A172 (cell line): Measurements from ENCODE around the gene BCL2. TPM values are rescaled to one million over a fixed set of nuclear protein-coding genes. Genes with fewer than 3 reads are reported as not detected.
A peak's percentile ranks its signal among the peaks of the same experiment; 100 is the strongest.

Experiments
- DNase-seq: peaks from one replicate; pipeline ENCODE4 v3.0.0-alpha.2; 2015; ENCODE audit warnings: low spot score
- total RNA-seq: library from RNA; depleted of rRNA; stranded (reverse); fragments of >200 nt; shearing (Covaris generic); gene quantifications from 2 replicates; pipeline ENCODE4 v1.2.3, GENCODE V29; 2014

BCL2 gene
- total RNA-seq, 1 experiment from 2014 or later: 2.5 TPM

DNA sequence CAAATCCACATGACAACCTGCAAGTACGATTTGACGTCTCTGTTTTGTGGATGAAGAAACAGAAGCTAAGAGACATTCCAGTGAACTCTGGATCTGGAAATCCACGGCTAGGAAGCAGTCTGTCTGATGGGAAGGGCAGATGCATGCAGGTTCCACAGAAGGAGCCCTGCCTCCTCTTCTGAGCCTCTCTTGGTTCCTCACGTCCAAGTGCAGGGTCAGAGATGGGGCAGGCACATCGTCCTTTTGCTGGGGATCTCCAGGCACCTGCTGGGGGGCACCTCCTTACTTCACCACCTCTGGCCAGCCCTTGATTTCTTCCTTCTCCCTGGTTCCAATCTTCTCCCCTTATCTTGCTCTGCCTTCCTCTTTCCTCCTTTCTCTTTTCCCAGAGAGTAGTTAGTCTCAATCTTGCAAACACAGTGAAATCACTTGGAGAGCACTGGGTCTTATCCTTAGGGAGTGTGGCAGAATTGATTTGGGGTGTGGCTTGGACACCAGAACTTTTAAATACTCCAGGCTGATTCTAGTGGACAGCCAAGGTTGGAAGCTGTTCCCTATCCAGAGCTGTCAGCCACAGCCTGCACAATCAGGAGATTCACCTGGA, 137.8 kb downstream of the BCL2 start:
- no peak for DNase-seq

DNA sequence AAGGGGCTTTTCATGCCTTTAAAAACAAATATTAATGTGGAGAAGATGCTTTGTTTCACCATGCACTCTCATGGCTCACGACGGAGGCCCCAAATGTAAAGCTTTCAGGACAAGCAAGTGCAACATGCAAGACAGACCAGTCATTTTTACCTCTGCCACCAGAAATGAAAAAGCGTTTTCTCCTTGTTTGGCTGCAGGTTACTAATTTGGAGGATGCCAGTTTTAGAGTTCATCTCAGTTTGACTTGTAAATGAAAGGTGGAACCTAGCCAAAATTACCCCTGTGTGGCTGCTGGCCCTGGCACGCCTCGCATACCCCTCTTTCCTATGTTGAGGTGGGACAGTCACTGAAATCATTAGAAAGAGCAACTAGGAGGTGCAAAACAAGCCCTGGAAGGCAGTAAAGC, 138.6 kb downstream of the BCL2 start:
- DNase-seq: no peak

DNA sequence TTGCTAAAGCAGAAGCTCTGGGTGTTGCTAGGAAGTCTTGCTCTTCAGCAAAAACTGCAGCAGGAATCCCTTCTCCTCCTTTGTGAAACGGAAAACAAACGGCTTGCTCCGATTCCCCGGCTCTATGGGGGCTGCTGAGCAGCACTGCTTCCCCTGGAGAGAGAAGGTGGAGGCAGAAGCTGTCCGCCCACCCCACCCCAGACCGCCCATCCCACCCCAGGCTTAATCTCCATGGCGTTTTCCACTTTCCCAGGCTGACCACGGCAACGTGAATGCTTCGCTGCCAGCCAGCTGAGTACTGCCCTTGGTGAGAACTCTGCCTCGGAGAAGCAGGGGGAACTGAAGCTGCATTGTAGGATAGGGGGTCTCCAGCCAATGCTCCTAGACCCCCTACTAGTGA, 139.2 kb downstream of the BCL2 start:
- no peak for DNase-seq

DNA sequence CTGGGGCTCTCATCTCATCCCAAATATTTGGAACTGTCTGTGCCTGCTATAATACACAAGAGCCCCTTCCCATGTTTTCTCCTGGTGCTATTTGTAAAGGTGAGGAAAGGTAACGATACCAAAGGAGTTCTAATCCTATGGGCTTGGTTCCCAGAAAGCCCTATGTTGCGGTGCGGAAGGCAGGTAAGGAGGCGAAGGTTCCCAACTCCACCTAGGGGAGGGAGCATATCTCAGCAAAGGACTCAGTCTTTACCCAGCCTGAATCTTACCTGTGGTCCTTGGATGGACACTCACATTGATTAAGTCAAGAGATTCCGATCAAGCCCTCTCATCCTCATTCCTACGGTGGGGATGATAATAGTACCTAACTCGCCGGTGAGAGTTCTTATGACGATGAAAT, 140.1 kb downstream of the BCL2 start:
- no peak for DNase-seq

DNA sequence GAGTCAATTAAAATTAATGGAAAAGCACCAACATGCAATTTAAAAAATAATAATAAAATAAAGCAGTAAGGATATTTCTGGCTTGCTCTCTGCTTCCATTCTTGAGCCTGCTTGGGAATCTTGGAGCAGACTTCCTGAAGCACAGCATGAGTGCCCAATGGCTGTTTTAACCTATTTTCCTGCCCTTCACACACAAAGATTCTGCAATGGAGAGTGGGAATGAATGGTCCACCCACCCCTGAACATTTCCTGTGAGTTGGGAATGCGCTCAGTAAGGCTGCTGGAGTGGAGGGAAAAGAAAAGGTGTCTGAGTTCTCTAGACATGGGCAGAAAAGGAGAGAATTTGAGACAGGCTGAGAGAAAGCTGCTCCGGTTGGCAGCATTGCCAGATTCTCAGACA, 140.6 kb downstream of the BCL2 start:
- no peak for DNase-seq

DNA sequence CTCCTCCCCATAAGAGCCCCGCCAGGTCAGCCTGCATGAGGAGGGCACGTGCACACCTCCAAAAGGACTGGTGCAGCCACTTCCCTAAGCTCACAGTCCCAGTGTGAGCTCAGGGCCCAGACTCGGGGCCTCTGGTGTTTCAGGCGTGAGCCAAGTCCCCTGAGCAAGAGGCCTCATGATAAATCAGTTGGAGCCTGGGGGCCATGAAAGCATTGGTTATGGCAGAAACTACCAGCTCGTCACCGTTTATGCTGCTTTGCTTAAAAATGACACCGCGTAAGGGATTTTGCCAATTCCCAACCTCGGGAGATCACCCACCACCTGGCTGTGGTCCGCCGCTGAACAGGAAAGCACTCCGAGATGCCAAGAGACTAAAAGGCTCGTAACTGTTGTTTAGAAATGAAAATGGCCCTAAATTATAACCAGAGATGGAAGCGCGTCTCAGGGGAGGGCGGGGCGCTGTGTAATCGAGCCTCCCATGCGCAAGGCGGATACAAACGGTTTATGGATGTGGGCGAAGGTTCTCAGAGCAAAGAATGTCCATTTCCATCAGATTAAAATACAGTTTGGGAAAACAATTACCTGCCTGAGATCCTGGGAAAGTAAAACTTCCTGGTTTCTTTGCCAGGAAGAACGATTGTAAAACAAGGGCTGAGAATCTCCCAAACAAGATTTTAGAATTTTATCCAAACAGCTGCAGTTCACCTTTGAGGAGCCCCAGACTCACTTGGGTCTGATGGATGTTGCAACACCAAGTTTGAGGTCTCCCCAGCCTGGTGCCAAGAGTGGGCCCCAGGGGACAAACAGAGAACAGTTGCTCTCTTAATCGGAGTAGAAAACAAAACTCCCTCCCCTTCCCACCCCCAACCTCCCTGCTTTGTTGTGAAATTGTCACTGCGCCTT, 141.4 kb downstream of the BCL2 start:
- no peak for DNase-seq

DNA sequence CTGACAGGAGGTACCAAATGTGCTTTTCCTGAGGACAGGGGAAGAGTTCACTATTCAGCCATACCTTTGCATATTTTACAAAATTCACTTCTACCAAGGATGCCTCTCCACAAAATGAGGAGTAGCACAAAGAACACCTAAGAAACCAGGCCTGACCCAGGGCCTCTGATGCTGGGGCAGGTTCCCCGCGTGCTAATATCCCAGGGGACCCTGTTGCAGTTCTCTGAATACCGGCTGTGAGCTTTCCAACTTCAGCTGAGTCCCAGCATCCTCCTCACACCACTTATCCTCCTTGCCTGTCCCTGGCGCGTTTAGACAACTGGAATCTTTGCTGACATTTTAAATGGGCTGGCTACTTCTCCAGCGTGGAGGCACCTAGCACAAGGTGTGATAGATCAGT, 142.3 kb downstream of the BCL2 start:
- no peak for DNase-seq

DNA sequence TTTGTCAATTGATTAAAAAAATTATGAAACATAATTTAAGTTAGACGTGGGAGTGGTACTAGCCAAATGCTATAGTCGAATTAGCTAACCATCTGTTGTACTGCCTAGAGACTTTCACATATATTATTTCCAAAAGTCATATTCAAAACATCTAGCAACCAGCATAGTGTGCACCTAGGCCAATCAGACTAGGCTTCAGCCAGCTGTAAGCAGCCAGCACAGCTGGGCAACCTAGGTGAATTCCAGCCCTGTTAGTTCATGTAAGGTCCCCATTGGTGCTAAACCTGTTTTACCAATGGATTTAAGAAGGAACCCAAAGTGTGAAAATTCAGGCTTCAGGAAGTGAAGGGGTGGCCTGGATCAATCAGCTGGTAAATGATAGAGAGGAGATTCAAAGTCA, 144.3 kb downstream of the BCL2 start:
- DNase-seq: no peak

DNA sequence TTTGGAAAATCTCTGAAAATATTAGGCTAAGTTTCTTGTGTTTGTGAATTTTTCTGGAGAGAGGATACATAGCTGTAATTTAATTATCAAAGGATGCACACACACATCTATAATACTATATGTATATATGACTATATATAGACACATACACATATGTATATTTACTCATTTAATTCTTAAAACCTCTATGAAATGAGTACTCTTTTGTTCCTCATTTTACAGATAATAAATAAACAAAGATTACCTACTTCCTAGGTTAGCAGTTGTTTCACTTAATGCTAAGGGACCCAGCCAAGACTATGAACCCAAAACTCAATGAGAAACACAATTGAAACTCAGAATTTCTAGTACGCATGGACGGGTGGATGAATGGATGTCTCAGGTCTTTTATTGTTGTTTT, 145.6 kb downstream of the BCL2 start:
- no peak for DNase-seq

DNA sequence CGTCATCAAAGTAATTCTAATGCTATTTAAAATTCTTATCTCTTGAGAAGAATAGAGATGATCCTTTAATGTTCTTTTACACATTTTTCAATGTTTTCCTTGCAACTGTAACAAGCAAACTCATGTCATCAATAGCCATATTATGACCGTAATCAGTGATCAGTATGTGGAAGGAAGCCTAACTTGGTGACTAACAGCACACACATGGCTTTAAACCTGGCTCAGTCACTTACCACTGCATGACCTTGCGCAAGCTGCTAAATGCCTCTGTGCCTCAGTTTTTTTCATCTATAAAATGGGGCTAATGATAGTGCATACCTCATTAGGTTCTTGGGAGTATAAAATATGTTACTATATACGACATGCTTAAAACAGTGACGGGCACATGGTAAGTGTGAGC, 149.7 kb downstream of the BCL2 start:
- DNase-seq: no peak

DNA sequence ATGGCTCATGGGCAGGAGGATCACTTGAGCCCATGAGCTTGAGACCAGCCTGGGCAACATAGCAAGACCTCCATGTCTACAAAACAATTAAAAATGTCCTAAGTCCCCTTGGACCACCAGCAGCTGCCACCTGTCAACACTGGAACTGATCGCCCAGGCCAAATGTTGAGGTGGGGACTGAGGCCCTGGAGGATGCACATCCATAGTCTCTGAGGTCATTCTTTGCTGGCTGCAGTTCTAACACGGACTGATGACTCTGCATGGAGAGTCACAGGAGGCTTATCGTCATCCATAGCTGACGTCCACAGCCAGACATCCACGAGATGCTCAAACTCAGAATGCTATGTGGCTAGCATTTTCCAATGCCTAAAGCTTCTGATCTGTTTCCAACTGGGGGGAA, 151.3 kb downstream of the BCL2 start:
- no peak for DNase-seq

DNA sequence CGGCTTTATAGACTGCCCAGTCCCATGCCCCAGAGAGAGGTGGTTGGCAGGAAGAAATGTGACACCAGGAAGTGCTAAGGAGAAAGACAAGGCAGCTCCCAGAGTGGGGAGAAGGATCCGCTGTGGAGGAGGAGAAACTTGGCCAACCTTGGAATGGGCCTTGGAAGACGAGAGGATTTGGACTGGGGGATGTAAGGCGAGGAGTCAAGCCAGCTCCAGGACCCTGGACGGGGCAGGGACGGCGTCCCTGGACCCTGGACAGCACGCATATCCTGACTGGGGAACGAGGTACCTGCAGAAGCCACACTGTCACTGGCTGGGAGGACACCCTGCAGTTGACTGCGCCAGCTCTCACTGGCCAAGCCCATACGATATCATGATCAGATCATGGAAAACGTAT, 153.4 kb downstream of the BCL2 start:
- no peak for DNase-seq

DNA sequence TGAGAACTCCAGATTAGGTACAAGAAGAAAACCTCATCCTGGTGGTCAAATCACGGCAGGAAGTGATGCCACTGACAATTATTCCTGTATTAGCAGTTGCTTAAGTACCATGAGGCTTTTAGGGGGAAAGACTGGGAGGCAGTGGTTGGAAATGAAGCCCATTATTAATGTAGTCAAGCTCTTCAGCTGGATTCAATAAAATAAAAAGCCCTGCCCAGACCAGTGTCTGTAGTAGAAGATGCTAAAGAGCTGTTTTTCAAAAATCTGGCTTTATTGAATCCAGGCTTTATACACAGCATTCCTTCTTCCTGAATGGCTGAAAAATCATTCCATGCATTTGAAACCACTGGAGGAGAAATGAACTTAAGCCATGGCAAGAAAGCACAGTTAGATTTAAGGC, 155.2 kb downstream of the BCL2 start:
- DNase-seq: no peak

DNA sequence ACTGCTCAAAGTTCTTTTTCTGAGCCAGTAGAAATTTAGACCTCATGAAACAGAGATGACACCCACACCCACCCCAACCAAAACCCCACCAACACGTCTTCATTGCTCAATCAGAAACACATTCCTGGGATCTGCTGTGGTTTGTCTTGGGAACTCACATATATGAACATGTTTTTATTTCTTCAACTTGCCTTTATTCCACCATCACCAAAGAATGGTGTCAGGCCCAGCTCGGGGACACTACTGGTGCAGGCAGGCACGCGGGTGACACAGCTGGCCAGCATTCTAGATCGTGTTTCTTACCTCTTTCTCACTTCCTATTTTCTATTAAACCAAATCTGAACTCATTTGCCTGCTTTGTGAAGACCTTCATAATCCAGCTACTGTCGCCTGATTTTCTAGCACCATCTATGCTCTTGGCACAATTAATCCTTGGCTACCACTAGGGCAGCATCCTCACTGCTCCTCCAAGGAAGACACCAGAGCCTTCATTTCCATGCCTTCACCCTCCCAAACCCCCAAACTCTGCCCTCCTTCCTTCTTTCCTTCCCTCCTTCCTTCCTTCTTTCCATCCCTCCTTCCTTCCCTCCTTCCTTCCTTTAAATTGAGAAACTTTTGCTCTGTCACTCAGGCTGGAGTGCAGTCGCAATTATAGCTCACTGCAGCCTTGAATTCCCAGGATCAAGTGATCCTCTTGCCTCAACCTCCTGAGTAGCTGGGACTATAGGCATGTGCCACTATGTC, 157.1 kb downstream of the BCL2 start:
- no peak for DNase-seq

DNA sequence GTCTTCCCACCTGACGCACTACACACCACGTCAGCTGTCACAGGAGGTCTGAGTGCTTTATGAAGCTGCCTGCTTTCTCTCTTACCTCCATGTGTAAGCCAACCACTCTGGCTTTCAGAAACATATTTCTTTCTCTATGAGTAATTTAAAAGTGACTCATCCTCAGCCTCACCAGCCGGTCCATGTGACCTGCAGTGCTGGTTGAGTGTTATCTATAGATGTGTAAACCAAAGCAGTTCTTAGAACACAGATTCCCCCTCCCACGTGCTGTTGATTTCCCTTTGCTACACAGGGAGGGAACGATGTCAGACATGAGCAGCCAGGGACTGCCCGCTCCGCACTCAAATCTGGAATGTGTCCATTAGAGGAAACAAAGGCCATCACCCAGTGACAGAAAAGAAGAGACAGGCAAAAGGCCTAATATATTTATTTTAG, 157.8 kb downstream of the BCL2 start:
- peak; percentile 79 for DNase-seq

DNA sequence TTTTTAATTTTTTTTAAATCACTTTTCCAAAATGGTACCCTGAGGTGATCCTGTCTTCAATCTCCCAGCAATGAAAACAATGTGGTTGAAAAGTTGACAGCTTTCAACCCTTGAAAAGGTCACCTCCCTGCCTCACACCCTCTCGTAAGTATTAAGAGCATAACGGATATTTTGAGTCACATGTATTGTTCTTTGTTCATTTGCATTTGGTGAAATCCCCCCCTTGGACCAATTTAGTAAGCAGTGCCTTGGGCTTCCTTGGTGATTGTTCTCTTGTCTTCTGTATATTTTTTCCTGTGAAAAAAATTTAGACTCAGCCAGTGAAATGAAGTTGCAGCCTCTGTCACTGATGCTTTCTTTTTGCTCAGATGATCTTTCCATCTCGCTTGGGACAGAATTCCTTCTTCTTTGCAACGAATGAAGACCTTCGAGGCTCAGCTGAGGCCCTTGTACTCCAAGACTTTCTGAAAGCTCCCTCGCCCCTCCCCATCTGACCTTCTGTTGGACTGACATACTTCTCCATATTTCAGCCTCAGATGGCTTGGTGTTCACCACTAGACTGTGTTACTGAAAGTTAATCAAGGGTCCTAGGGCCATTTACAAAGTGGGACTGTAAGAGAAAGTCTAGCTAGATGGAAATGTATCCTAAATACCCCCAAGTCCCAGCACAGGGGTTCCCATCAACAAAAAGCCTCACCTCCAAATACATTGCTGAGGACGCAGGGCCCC, 158.4 kb downstream of the BCL2 start:
- DNase-seq: no peak

DNA sequence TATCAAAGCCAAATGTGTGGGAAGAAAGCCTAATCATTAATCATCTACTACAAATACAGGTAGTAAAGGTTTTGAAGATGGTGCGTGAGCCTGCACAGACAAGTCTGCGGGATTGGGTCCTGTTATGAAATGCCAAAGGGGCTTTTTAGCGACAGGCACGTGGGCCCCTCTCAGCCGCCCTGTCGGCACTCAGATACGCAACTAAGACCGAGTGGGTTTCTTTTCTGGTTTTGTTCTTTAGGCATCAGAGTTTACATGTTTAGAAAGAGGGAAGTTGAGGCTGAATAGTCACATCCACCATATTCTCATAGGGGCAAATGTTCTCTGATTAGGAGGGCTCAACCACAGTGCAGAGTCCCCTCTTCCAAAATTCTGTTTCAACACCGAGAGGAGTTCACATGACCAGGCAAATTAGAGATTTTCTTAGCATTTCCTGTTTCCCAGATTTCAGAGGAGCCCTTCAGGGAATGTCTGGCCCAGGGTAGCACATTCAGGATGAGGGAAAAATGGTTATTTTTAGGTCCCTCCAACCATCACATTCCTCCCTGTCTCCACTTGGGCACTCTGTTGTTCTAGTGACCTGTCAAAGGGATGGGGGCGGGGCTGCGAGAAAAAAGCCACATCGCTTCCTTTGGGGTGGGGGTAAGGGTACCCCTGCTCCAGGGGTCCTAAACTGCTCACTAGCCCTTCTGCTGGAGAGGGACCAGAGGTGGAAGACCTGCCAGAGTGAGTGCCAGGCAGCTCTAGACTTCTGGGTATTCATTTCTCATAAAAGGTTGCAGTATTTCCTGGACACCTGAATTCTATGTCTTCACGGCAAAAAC, 159.2 kb downstream of the BCL2 start:
- no peak for DNase-seq

DNA sequence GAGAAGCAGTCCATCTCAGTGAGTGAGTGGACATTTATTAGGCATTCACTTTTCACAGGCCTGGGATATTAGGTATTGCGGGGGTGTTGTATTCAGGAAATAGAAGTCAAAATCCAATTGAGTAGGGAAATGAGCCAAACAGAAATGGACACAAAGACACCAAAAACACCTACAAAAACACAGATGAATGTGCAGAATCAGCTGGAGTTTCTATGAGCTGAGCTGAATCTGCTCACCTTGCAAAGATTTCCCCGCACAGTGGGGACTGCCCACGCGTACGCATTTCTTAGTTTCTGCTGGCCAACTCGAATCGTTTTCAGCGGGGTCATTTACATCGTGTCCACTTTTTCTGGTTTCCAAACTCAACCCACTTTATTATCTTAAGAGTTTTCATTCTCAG, 160.0 kb downstream of the BCL2 start:
- DNase-seq: no peak

DNA sequence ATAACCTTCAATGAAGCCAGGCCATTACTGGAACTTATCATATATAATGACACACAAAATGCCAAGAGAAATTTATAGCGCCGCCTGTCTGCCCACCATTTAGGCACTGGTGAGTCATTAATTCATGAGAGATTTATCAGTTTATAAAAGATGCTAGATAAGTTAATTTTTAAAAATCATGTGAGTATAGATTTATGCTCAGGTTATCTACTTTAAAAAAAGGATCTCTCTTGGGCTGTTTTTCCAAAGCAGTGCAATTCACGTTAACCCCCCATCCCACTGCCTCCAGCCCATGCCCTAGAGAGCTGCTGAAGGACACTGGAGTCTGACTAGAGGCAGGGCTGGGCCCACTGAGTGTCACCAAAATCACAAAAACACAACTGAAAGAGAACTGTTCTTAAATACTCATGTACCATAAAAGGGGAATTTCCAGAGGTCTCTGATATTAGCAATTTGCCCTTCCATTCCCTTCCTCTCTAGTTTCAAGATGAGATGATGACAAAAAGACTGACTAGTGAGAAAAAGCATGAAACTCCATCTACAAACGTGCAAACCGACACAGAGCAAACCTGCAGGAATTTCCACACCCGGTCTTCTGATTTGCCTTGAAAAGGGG, 160.8 kb downstream of the BCL2 start:
- DNase-seq: no peak

DNA sequence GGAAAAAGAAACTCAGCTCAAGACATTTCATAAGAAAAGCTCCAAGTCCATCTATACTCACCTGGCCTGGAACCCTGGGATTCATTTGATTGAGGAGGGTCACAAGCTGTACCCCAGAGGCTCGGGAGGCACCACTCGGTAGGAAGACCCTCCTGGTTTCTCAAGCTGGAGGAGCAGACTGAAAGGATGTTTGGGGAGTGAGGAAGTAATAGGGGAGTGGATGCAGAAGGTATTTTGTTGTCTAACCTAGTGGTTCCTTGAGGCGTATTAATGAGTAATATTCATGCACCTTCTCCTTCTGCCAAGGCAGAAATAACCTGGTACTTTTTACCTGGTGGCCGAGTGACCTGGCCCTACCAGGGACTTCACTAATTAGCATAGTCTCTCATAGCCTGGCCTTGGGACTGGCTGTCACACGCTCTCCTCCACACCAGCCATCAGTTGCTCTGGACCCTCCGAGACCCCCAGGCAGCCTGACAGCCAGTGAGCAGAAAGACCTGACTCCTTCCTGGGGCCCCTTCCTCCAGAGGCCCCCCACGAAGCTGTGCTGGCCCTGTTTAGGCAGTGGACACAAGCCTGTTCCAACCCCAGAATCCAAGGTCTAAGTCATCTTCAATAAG, 161.4 kb downstream of the BCL2 start:
- no peak for DNase-seq
